GM18868 (cell line): ENCODE data around the gene GABRQ.
A peak's percentile ranks its signal among the peaks of the same experiment; 100 is the strongest.

ENCODE experiments used
- ATAC-seq: cut with Tn5 transposase; IDR thresholded peaks from one replicate; pipeline ENCODE4 v1.9.1; 2021; ENCODE audit warnings: mild to moderate bottlenecking, moderate library complexity; ENCODE audit not compliant: unreplicated experiment

The GABRQ gene

GRCh38 chrX:152637649-152638442 lies at the start of gene GABRQ:
Gene GABRQ (plus strand): TSS chrX:152637895. CDS start chrX:152638203, 308 bp downstream.
- no peak for ATAC-seq

GRCh38 chrX:152588206-152588605 lies 49.5 kb upstream of the GABRQ start:
- no peak for ATAC-seq

- ATAC-seq: no peak
Measured at GRCh38 chrX:152600853-152601633, 36.7 kb upstream of the GABRQ start.

GRCh38 chrX:152601848-152602616 lies 35.7 kb upstream of the GABRQ start:
- no peak for ATAC-seq

GRCh38 chrX:152614791-152615190 lies 22.9 kb upstream of the GABRQ start:
- ATAC-seq: no peak

- ATAC-seq: no peak
Measured at GRCh38 chrX:152619897-152620296, 17.8 kb upstream of the GABRQ start.

- no peak for ATAC-seq
Measured at GRCh38 chrX:152632445-152633097, 5.1 kb upstream of the GABRQ start.

- peak; percentile 55 for ATAC-seq
Measured at GRCh38 chrX:152635941-152636340, 1.8 kb upstream of the GABRQ start.

- ATAC-seq: no peak
Measured at GRCh38 chrX:152638443-152638904, 779 bp downstream of the GABRQ start.

GRCh38 chrX:152639426-152639825 lies 1.7 kb downstream of the GABRQ start:
- ATAC-seq: no peak

- ATAC-seq: no peak
Measured at GRCh38 chrX:152640034-152640818, 2.5 kb downstream of the GABRQ start.

GRCh38 chrX:152641256-152641875 lies 3.7 kb downstream of the GABRQ start:
- ATAC-seq: no peak

- peak; percentile 77 for ATAC-seq
Measured at GRCh38 chrX:152641996-152642395, 4.3 kb downstream of the GABRQ start.

- ATAC-seq: no peak
Measured at GRCh38 chrX:152642931-152643564, 5.4 kb downstream of the GABRQ start.

GRCh38 chrX:152646961-152647360 lies 9.3 kb downstream of the GABRQ start:
- no peak for ATAC-seq

- ATAC-seq: no peak
Measured at GRCh38 chrX:152647978-152648377, 10.3 kb downstream of the GABRQ start.

- ATAC-seq: no peak
Measured at GRCh38 chrX:152652060-152652459, 14.4 kb downstream of the GABRQ start.

GRCh38 chrX:152652467-152652866 lies 14.8 kb downstream of the GABRQ start:
- ATAC-seq: no peak

GRCh38 chrX:152656087-152656486 lies 18.4 kb downstream of the GABRQ start:
- no peak for ATAC-seq
